Measurements from ENCODE around the gene PDGFRA. TPM values are rescaled to one million over a fixed set of nuclear protein-coding genes. Genes with fewer than 3 reads are reported as not detected.
A peak's percentile ranks its signal among the peaks of the same experiment; 100 is the strongest.
"Not testable (repeated sequence)": the region's sequence is repeated elsewhere in the genome, so short reads cannot be mapped to it uniquely, and the experiment has no call there.

PDGFRA gene
- total RNA-seq, 4 donors from 2014 or later: 96.8 to 409 (median 226) TPM

DNA sequence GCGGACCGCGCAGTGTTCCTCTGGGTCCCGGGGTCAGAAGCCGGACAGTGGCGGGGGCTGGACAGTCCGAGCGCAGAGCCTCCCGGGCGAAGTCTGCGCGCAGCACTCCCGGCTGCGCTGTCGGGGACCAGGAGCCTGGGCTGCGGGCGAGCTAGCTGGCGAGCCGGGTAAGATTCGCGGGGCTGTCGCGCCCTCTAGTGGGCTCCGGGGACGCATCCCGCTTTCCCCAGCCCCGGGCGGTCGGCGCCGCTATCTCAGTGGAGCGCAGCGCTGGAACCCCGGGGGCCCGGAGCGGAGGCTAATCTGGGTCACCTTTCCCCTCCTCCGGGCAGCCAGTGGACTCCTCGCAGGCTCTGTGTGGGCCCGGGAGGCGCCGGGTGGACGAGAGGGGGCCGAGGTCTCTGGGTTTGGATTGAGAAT is 4.2 kb downstream of the PDGFRA start:
- peaks cover 31 to 37% of the 10 kb centered on the region in 2 donors for H3K27me3 ChIP-seq
- H3K9me3 ChIP-seq: no peaks in the 10 kb centered on the region
- H3K4me1 ChIP-seq: peaks cover 0 to 13% of the 10 kb centered on the region in 2 donors
- H3K27ac ChIP-seq: peak overlapping the region; percentile 82 to 86
- H3K36me3 ChIP-seq: no peaks in the 10 kb centered on the region
- DNase-seq: peak; percentile 82 to 86
- intact Hi-C loops (cut with DNase I; ENCODE audit: low total_unique reads): loop anchor here (5.0 to 10.0 kb wide), 2 partner anchors 1038 to 1216 kb away; no protein-coding TSS in a partner anchor
- peak overlapping the region; percentile 49 to 59 for H3K4me3 ChIP-seq
- TF ChIP-seq, protein P1, sequence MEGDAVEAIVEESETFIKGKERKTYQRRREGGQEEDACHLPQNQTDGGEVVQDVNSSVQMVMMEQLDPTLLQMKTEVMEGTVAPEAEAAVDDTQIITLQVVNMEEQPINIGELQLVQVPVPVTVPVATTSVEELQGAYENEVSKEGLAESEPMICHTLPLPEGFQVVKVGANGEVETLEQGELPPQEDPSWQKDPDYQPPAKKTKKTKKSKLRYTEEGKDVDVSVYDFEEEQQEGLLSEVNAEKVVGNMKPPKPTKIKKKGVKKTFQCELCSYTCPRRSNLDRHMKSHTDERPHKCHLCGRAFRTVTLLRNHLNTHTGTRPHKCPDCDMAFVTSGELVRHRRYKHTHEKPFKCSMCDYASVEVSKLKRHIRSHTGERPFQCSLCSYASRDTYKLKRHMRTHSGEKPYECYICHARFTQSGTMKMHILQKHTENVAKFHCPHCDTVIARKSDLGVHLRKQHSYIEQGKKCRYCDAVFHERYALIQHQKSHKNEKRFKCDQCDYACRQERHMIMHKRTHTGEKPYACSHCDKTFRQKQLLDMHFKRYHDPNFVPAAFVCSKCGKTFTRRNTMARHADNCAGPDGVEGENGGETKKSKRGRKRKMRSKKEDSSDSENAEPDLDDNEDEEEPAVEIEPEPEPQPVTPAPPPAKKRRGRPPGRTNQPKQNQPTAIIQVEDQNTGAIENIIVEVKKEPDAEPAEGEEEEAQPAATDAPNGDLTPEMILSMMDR (IDR thresholded peaks at IDR 0.05): peak; percentile 73 to 85 (median 78)
- peak in 1 of 2 donors; percentile 10 for TF ChIP-seq POLR2A (IDR thresholded peaks at IDR 0.05)

DNA sequence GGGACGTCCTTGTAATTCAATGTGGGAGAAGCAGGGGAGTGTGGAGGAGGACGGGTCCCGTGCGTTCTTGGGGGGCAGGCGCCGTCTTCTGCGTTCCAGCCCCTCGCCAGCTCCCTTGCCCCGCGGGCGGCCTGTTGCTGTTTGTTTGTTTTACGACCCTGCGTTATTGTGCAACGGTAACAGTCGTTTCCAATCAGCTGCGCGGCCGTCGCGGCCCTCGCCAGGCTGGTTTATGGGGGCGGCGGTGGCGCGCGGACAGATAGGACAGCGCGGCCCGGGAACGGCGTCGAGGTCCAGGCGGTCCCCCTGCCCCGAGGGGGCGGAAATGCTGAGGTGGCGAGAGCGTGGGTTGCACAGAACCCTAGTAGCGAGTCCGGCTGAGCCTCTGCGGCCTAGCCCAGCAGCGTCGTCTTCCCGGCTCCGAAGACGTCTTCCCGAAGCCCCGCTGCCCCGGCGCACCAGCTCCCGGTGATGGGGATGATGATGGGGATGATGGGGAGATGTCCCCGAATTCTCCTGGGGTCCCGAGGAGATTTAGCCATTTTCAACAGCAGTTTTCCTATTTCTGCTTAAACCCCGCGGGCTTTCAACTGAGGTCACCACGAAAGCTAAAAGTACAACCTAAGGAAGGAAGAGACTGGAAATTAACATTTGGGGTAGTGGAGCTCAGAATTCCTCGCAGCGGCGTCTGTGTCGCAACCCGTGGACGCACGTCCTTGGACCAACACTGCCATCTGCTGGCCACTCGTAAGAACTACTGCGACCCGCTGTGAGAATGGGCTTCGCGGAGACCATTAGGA is 4.8 kb downstream of the PDGFRA start:
- Histone ChIP-seq H3K9me3 (no peaks in the 10 kb centered on the region), H3K4me1 (peaks cover 0 to 13% of the 10 kb centered on the region in 2 donors), H3K4me3 (peak overlapping the region; percentile 49 to 59), H3K27me3 (peaks cover 31 to 33% of the 10 kb centered on the region in 2 donors), H3K27ac (peak overlapping the region; percentile 82 to 86), H3K36me3 (no peaks in the 10 kb centered on the region)
- peak; percentile 82 for DNase-seq
- no peak for TF ChIP-seq POLR2A (IDR thresholded peaks at IDR 0.05)
- TF ChIP-seq, protein P1 (IDR thresholded peaks at IDR 0.05): peak; percentile 74 to 96 (median 90)
- intact Hi-C loops (cut with DNase I; ENCODE audit: low total_unique reads): loop anchor here (5.0 to 10.0 kb wide), 2 partner anchors 1039 to 1217 kb away; no protein-coding TSS in a partner anchor

DNA sequence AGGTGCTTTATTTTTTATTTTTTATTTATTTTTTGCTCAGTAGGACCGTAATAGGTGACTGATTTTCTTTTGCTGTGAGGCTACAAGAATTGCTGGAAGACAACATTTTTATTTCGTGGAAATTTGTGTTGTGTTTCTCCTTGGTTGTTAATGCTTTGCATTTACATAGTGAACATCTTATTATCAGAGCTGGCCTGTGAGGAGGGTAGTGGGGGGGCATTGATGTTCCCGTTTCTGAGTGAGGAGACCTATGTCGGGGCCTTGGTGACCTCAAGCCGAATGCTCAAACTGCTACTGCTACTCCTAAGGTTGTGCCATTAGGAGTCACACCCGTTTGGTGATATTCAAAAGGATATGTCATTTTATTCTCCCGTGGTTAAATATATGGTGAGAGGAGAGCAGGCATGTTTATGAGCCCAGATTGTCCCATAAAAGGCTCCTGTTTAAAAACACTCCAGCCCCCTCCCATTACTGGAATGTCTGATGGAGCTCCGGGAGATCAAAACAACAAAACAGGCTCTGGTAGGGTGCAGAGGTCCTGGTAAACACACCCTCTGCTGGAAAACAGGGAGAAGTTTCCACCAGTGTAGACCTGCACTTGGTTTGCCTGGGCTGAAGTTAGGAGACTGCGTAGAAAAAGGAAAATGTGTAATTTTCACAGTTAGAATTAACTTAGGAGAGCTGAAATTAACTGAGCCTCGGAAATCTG is 5.6 kb downstream of the PDGFRA start:
- TF ChIP-seq POLR2A (IDR thresholded peaks at IDR 0.05): no peak
- TF ChIP-seq, protein P1 (IDR thresholded peaks at IDR 0.05): no peak
- Histone ChIP-seq H3K36me3 (no peaks in the 10 kb centered on the region), H3K4me1 (peaks cover 0 to 13% of the 10 kb centered on the region in 2 donors), H3K27me3 (peaks cover 25 to 26% of the 10 kb centered on the region in 2 donors), H3K9me3 (no peaks in the 10 kb centered on the region), H3K27ac (peak overlapping the region in 1 of 2 donors; percentile 86), H3K4me3 (peak overlapping the region; percentile 49 to 59)
- intact Hi-C loops (cut with DNase I; ENCODE audit: low total_unique reads): loop anchor here (5.0 to 10.0 kb wide), 2 partner anchors 1040 to 1217 kb away; no protein-coding TSS in a partner anchor
- no peak for DNase-seq

DNA sequence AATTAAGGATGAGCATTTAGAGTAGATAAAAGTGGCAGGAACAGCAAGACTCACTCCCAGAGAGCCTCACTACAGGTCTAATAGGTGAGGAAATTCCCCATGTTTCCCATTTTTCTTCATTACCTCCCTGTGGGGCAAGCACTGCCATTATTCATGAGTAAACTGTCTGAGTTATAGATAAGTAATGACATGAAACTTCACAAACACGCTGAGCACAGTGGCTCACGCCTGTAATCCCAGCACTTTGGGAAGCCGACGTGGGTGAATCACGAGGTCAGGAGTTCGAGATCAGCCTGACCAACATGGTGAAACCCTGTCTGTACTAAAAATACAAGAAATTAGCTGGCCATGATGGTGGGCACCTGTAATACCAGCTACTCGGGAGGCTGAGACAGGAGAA is 7.2 kb downstream of the PDGFRA start:
- intact Hi-C loops (cut with DNase I; ENCODE audit: low total_unique reads): loop anchor here (10.0 kb wide), 1 partner anchor 1042 kb away; no protein-coding TSS in a partner anchor

DNA sequence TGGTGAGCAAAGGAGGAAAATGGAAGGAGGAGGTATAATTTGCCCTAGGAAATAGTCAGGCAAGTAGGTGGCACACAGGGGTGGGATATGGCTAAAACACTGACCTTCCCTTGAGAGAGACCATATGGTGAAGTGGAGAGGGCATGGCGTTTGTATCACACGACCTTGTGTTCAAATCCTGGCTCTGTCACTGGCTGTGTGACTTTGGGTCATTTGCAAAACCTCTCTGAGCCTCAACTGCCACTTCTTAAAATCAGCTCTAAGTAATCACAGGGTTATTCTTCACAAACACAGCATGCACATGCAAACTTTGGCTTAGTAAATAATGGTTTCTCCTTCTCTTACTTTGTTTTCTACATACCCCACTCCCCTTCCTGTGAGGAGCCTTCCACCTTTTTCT is 8.7 kb downstream of the PDGFRA start:
- Histone ChIP-seq H3K27me3 (no peaks in the 10 kb centered on the region), H3K9me3 (no peaks in the 10 kb centered on the region), H3K27ac (no peak overlapping the region), H3K36me3 (no peaks in the 10 kb centered on the region), H3K4me1 (no peaks in the 10 kb centered on the region), H3K4me3 (peak overlapping the region in 1 of 2 donors; percentile 2)
- no peak for DNase-seq
- TF ChIP-seq, protein P1 (IDR thresholded peaks at IDR 0.05): no peak
- TF ChIP-seq POLR2A (IDR thresholded peaks at IDR 0.05): no peak
- intact Hi-C loops (cut with DNase I; ENCODE audit: low total_unique reads): loop anchor here (10.0 kb wide), 1 partner anchor 1043 kb away; no protein-coding TSS in a partner anchor

More for the DNA sequence above, 7.2 kb downstream of the PDGFRA start:
- not testable (repeated sequence) for H3K27ac ChIP-seq, H3K4me3 ChIP-seq, H3K9me3 ChIP-seq, H3K27me3 ChIP-seq, H3K36me3 ChIP-seq, DNase-seq, H3K4me1 ChIP-seq

Data from uterus (tissue), 4 donors.